A549 (cell line): Measurements from ENCODE around the gene ZNF30. TPM values are rescaled to one million over a fixed set of nuclear protein-coding genes. Genes with fewer than 3 reads are reported as not detected.

Experiments
- ATAC-seq, 2 experiments: fragments of 200-7000 bp in 1 of 2; fragments of >200 bp in 1 of 2; cut with Nextera tagmentation in 1 of 2; cut with Tn5 transposase in 1 of 2; 3 replicates each; pipeline versions ENCODE4 v1.8.0 to v1.9.1; 2018 to 2020; ENCODE audit warnings: mild to moderate bottlenecking in 1 of 2, moderate library complexity in 1 of 2
- CTCF ChIA-PET: fragments of 300-600 bp; sonication (Branson Sonifier 250); formaldehyde crosslinking; extraction: SDS; loops from one replicate; lab custom pipeline; 2021; ENCODE audit warnings: antibody characterized with exemption, inconsistent platforms; lab: Yijun Ruan, JAX
- POLR2A ChIA-PET: fragments of 350-600 bp; formaldehyde crosslinking; extraction: SDS; loops from one replicate; lab custom pipeline; 2021; ENCODE audit warnings: antibody characterized with exemption, inconsistent platforms; lab: Yijun Ruan, JAX
- DNase-seq, 2 experiments: peaks; one replicate each; pipeline versions ENCODE4 v3.0.0 to v3.0.0-alpha.2; 2011 to 2016; ENCODE audit warnings: low read depth in 1 of 2, low spot score in 1 of 2
- FAIRE-seq: peaks from 2 replicates; lab custom pipeline; 2011; peaks lifted over from hg19 to GRCh38; lab: Jason Lieb, UNC
- H3K27ac ChIP-seq, 2 experiments: fragments of >200 bp; sonication (Bioruptor Twin); formaldehyde crosslinking; 3 replicates each; pipeline ENCODE4 v1.5.1; 2016 to 2017
- H3K4me1 ChIP-seq: fragments of >200 bp; sonication (Bioruptor Twin); formaldehyde crosslinking; 3 replicates; pipeline ENCODE4 v1.6.1; 2016
- H3K4me2 ChIP-seq: fragments of >200 bp; sonication (Bioruptor Twin); formaldehyde crosslinking; 3 replicates; pipeline ENCODE4 v1.6.1; 2016
- H3K4me3 ChIP-seq: fragments of >200 bp; sonication (Bioruptor Twin); formaldehyde crosslinking; 3 replicates; pipeline ENCODE4 v1.5.1; 2016
- H3K9me3 ChIP-seq: fragments of >200 bp; sonication (Bioruptor Twin); formaldehyde crosslinking; 3 replicates; pipeline ENCODE4 v1.6.1; 2016
- CBX2 ChIP-seq: fragments of 200-600 bp; sonication (generic); IDR thresholded peaks from 2 replicates; pipeline ENCODE4 v1.6.1; 2016; ENCODE audit warnings: low read depth, mild to moderate bottlenecking, borderline replicate concordance
- CEBPB ChIP-seq, 2 experiments: fragments of >200 bp in 1 of 2; sonication (Bioruptor Twin) in 1 of 2; formaldehyde crosslinking in 1 of 2; IDR thresholded peaks; 2 replicates each; pipeline ENCODE4 v1.6.1; 2012 to 2016
- EHF ChIP-seq: fragments of 250-450 bp; sonication (Bioruptor Pico); IDR thresholded peaks from 2 replicates; pipeline ENCODE4 v1.5.0; 2020; ENCODE audit warnings: mild to moderate bottlenecking
- EHMT2 ChIP-seq: fragments of 200-600 bp; sonication (generic); IDR thresholded peaks from 2 replicates; pipeline ENCODE4 v1.6.1; 2016; ENCODE audit warnings: antibody characterized with exemption, low read depth, mild to moderate bottlenecking, moderate library complexity
- ESRRA ChIP-seq: fragments of 150-350 bp; IDR thresholded peaks from 2 replicates; pipeline ENCODE4 v1.6.1; 2014; ENCODE audit warnings: mild to moderate bottlenecking, low read length, borderline replicate concordance
- FOXS1 ChIP-seq: fragments of 250-450 bp; sonication (Bioruptor Pico); IDR thresholded peaks from 2 replicates; pipeline ENCODE4 v1.5.0; 2020; ENCODE audit warnings: mild to moderate bottlenecking, moderate library complexity
- GATA3 ChIP-seq: IDR thresholded peaks from 2 replicates; pipeline ENCODE4 v1.6.1; 2012; ENCODE audit warnings: borderline replicate concordance
- HOXB13 ChIP-seq: fragments of 250-450 bp; sonication (Bioruptor Pico); IDR thresholded peaks from 2 replicates; pipeline ENCODE4 v1.5.0; 2020; ENCODE audit warnings: low read depth, mild to moderate bottlenecking, moderate library complexity
- HOXB5 ChIP-seq: fragments of 250-450 bp; sonication (Bioruptor Pico); IDR thresholded peaks from 2 replicates; pipeline ENCODE4 v1.5.0; 2020; ENCODE audit warnings: mild to moderate bottlenecking, moderate library complexity
- KDM5A ChIP-seq: fragments of 200-600 bp; sonication (generic); IDR thresholded peaks from 2 replicates; pipeline ENCODE4 v1.6.1; 2016; ENCODE audit warnings: antibody characterized with exemption, mild to moderate bottlenecking
- NR3C1 ChIP-seq: fragments of >200 bp; sonication (Bioruptor Twin); formaldehyde crosslinking; IDR thresholded peaks from 3 replicates; pipeline ENCODE4 v1.6.1; 2017
- PHF8 ChIP-seq: fragments of 200-600 bp; sonication (generic); IDR thresholded peaks from 2 replicates; pipeline ENCODE4 v1.6.1; 2016; ENCODE audit warnings: low read depth, mild to moderate bottlenecking, antibody characterized with exemption, moderate library complexity, borderline replicate concordance
- POLR2AphosphoS2 ChIP-seq: conservative IDR thresholded peaks from 2 replicates; pipeline ENCODE4 v1.6.1; 2012; ENCODE audit warnings: low read length, improper control_type of control experiment, inconsistent platforms
- TFCP2L1 ChIP-seq: fragments of 250-450 bp; sonication (Bioruptor Pico); IDR thresholded peaks from 2 replicates; pipeline ENCODE4 v1.5.0; 2021; ENCODE audit warnings: mild to moderate bottlenecking
- TP53 ChIP-seq: fragments of 250-450 bp; sonication (Bioruptor Pico); IDR thresholded peaks from 2 replicates; pipeline ENCODE4 v1.5.0; 2021; ENCODE audit warnings: mild to moderate bottlenecking, moderate library complexity
- ZC3H11A ChIP-seq: fragments of 450-650 bp; IDR thresholded peaks from 2 replicates; pipeline ENCODE4 v1.6.1; 2014; ENCODE audit warnings: antibody characterized with exemption, mild to moderate bottlenecking
- ZFP36 ChIP-seq: fragments of 450-650 bp; IDR thresholded peaks from 2 replicates; pipeline ENCODE4 v1.6.1; 2014; ENCODE audit warnings: borderline replicate concordance; ENCODE audit not compliant: partially characterized antibody
- ZNF302 ChIP-seq: fragments of 250-450 bp; sonication (Bioruptor Pico); IDR thresholded peaks from 2 replicates; pipeline ENCODE4 v1.9.0; 2021; ENCODE audit warnings: inconsistent platforms, mild to moderate bottlenecking, moderate library complexity
- WGBS: methylation state at CpG from one replicate; pipeline ENCODE4 v1.1.6; 2017; ENCODE audit errors: missing lambda C conversion rate; 5-methylcytosine and 5-hydroxymethylcytosine counted together
- polyA plus RNA-seq, 4 experiments: library from polyadenylated mRNA; depleted of rRNA in 3 of 4; stranded (reverse); fragments of >200 nt; fragmentation: RNase III in 1 of 4; extraction: RNeasy Plus Mini Kit Qiagen cat#74134 plus additional on column Dnase treatment in 1 of 4; gene quantifications; 2 replicates in 3 of 4; 3 replicates in 1 of 4; pipeline ENCODE4 v1.2.3, GENCODE V29; 2011 to 2017
- TF ChIP-seq, protein P1 (sequence below): fragments of 150-350 bp; IDR thresholded peaks from 2 replicates; pipeline ENCODE4 v1.6.1; 2014; ENCODE audit warnings: low read depth, mild to moderate bottlenecking, low read length
- TF ChIP-seq, protein P2 (sequence below): fragments of 250-450 bp; sonication (Bioruptor Pico); IDR thresholded peaks from 2 replicates; pipeline ENCODE4 v1.5.0; 2020; ENCODE audit warnings: low read depth, mild to moderate bottlenecking, moderate library complexity
- TF ChIP-seq, protein P3 (sequence below): fragments of 450-650 bp; IDR thresholded peaks from 2 replicates; pipeline ENCODE4 v1.6.1; 2014; ENCODE audit warnings: antibody characterized with exemption
- TF ChIP-seq, protein P4 (sequence below): fragments of >200 bp; sonication (Bioruptor Twin); formaldehyde crosslinking; IDR thresholded peaks from 3 replicates; pipeline ENCODE4 v1.6.1; 2016
- TF ChIP-seq, protein P5 (sequence below): IDR thresholded peaks from 2 replicates; pipeline ENCODE4 v1.6.1; 2012

ZNF30 gene
- polyA plus RNA-seq, 2 of the 4 experiments (the other 2 are of a cell fraction) = 5.4 to 9.4 TPM

DNA sequence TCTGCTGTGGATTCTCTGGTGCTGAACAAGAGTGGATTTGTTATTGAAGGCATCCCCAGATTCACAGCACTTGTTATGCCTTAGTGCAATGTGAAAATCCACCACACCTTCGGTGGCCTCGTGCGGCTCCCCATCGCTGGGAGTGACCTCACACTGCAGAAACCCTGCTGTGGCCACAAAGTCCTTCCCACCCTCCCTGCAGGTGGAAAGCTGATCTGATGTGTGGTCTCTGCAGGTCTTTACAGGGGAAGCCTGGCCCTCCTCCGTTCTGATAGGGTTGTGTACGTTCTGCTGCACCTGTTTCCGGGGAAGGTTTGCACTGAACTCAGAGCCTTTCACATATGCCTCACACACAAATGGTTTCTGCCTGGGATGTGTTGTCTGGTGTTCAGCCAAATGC, 32.3 kb downstream of the ZNF30 start:
- DNase-seq (no peak), ATAC-seq (no peak), FAIRE-seq (no peak)
- 97% methylated on average over 7 of the region's 7 CpGs for WGBS
- ChIA-PET CTCF (interaction anchor here (1.1 to 61.4 kb wide), 3 partner anchors 14 to 85 kb away, joined by 4 to 1860 read pairs (median 87); partner anchors contain the start of genes GRAMD1A and SCN1B), POLR2A (no interaction called here)
- 0 out of 3 replicates have a peak, but pooled peaks cover 8% of the 10 kb centered on the region for H3K4me1 ChIP-seq
- H3K9me3 ChIP-seq = peaks cover 85% of the 10 kb centered on the region
- H3K4me2 ChIP-seq = no peak overlapping the region
- no peak overlapping the region for H3K27ac ChIP-seq
- H3K4me3 ChIP-seq = no peak overlapping the region
- no peak for TF ChIP-seq ZC3H11A
- TF ChIP-seq, protein P1, sequence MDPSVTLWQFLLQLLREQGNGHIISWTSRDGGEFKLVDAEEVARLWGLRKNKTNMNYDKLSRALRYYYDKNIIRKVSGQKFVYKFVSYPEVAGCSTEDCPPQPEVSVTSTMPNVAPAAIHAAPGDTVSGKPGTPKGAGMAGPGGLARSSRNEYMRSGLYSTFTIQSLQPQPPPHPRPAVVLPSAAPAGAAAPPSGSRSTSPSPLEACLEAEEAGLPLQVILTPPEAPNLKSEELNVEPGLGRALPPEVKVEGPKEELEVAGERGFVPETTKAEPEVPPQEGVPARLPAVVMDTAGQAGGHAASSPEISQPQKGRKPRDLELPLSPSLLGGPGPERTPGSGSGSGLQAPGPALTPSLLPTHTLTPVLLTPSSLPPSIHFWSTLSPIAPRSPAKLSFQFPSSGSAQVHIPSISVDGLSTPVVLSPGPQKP = no peak
- TF ChIP-seq ZNF302 = no peak
- no peak for TF ChIP-seq CEBPB (IDR thresholded peaks at IDR 0.05)
- no peak for TF ChIP-seq EHMT2
- TF ChIP-seq FOXS1 (CRISPR knock-in tag) = no peak
- no peak for TF ChIP-seq KDM5A
- TF ChIP-seq ESRRA = no peak
- TF ChIP-seq, protein P2, sequence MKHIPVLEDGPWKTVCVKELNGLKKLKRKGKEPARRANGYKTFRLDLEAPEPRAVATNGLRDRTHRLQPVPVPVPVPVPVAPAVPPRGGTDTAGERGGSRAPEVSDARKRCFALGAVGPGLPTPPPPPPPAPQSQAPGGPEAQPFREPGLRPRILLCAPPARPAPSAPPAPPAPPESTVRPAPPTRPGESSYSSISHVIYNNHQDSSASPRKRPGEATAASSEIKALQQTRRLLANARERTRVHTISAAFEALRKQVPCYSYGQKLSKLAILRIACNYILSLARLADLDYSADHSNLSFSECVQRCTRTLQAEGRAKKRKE (CRISPR knock-in tag) = no peak
- TF ChIP-seq HOXB5 (CRISPR knock-in tag) = no peak
- TF ChIP-seq, protein P3, sequence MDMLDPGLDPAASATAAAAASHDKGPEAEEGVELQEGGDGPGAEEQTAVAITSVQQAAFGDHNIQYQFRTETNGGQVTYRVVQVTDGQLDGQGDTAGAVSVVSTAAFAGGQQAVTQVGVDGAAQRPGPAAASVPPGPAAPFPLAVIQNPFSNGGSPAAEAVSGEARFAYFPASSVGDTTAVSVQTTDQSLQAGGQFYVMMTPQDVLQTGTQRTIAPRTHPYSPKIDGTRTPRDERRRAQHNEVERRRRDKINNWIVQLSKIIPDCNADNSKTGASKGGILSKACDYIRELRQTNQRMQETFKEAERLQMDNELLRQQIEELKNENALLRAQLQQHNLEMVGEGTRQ = no peak
- TF ChIP-seq, all 56 proteins: peak for 0

DNA sequence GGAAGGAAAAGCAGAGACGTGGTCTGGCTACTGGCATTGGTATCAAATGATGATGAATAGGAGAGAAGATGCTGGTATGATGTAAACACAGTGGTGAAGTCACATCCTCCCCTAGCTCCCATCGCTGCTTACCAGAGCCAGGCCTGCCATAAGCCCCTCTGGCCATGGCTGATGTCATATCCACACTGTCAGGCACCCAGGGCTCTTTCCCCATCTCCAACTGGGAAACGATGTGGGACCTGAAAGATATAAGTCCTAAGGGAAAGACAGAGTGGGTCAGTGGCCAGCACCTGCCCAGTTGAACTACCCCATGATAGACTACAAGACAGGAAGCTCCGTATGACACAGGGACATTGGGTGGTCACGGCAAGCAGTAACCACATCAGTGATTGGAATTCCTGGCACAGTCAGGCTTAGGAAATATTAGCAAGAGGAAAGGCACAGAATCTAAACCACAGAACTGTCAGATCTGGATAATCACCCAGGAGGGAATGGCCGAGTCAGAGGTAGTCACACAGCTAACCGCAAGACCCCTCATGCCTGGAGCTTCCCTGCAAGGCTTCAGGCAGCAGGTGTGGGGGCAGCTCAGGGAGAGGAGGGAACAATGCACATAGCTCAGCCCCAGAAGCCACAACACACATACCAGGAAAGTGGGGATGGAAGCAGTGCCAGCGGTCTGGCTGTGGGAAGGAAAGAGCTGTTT, 33.6 kb downstream of the ZNF30 start:
- CTCF ChIA-PET = interaction anchor here (0.6 to 61.4 kb wide), 9 partner anchors 9 to 223 kb away, joined by 3 to 1860 read pairs (median 4); partner anchors contain the start of genes GRAMD1A and SCN1B
- Histone ChIP-seq H3K9me3 (peaks cover 76% of the 10 kb centered on the region), H3K4me1 (peaks cover 8% of the 10 kb centered on the region; the same call in 1 of the 3 replicates), H3K27ac (no peak overlapping the region), H3K4me3 (no peak overlapping the region), H3K4me2 (no peak overlapping the region)
- FAIRE-seq = no peak
- POLR2A ChIA-PET = no interaction called here
- 85% methylated on average over 8 of the region's 8 CpGs for WGBS
- no peak for DNase-seq
- TF ChIP-seq, protein P4, sequence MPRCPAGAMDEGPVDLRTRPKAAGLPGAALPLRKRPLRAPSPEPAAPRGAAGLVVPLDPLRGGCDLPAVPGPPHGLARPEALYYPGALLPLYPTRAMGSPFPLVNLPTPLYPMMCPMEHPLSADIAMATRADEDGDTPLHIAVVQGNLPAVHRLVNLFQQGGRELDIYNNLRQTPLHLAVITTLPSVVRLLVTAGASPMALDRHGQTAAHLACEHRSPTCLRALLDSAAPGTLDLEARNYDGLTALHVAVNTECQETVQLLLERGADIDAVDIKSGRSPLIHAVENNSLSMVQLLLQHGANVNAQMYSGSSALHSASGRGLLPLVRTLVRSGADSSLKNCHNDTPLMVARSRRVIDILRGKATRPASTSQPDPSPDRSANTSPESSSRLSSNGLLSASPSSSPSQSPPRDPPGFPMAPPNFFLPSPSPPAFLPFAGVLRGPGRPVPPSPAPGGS = no peak
- TF ChIP-seq HOXB13 (CRISPR knock-in tag) (no peak), NR3C1 (no peak), TFCP2L1 (CRISPR knock-in tag) (no peak), TP53 (CRISPR knock-in tag) (no peak), POLR2AphosphoS2 (no peak), ZNF302 (no peak), ZC3H11A (no peak), PHF8 (no peak), CBX2 (no peak), GATA3 (no peak), KDM5A (no peak), ZFP36 (no peak), EHF (no peak)
- TF ChIP-seq, protein P5, sequence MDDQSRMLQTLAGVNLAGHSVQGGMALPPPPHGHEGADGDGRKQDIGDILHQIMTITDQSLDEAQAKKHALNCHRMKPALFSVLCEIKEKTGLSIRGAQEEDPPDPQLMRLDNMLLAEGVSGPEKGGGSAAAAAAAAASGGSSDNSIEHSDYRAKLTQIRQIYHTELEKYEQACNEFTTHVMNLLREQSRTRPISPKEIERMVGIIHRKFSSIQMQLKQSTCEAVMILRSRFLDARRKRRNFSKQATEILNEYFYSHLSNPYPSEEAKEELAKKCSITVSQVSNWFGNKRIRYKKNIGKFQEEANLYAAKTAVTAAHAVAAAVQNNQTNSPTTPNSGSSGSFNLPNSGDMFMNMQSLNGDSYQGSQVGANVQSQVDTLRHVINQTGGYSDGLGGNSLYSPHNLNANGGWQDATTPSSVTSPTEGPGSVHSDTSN = no peak
- TF ChIP-seq, protein P2 (CRISPR knock-in tag) = no peak
- ATAC-seq = no peak
